SK-N-MC (cell line): ENCODE measurements around the gene DTD1.
"Not testable (repeated sequence)": the region's sequence is repeated elsewhere in the genome, so short reads cannot be mapped to it uniquely, and the experiment has no call there.

Experiments used
- DNase-seq: peaks from one replicate; pipeline ENCODE4 v3.0.0-alpha.2; 2011; ENCODE audit warnings: low read depth, low spot score
- H3K27ac ChIP-seq: fragments of 200-600 bp; sonication (generic); 2 replicates; pipeline ENCODE4 v1.5.1; 2016; ENCODE audit warnings: mixed run types
- H3K36me3 ChIP-seq: fragments of 200-600 bp; sonication (generic); 2 replicates; pipeline ENCODE4 v1.6.1; 2017; ENCODE audit warnings: antibody characterized with exemption, low read length, mixed read lengths; ENCODE audit not compliant: insufficient read depth
- H3K4me3 ChIP-seq: fragments of 200-600 bp; sonication (generic); 2 replicates; pipeline ENCODE4 v1.5.1; 2016
- H3K9ac ChIP-seq: fragments of 200-600 bp; sonication (generic); 2 replicates; pipeline ENCODE4 v1.8.0; 2017; ENCODE audit warnings: mixed run types, mixed read lengths; ENCODE audit not compliant: insufficient read length
- H3K9me3 ChIP-seq: fragments of 200-600 bp; sonication (generic); 2 replicates; pipeline ENCODE4 v1.6.1; 2017; ENCODE audit warnings: low read depth, mild to moderate bottlenecking, antibody characterized with exemption, low read length, moderate library complexity, mixed read lengths
- EZH2 ChIP-seq: fragments of 200-600 bp; sonication (generic); IDR thresholded peaks from one replicate; pipeline ENCODE4 v1.6.1; 2017; ENCODE audit warnings: antibody characterized with exemption
- FOXP2 ChIP-seq: optimal IDR thresholded peaks from 2 replicates; pipeline ENCODE3; 2011; ENCODE audit warnings: mild to moderate bottlenecking, moderate library complexity; ENCODE audit not compliant: insufficient read depth; ENCODE audit errors: extremely low read length, control extremely low read depth
- POLR2AphosphoS5 ChIP-seq: IDR thresholded peaks from 2 replicates; pipeline ENCODE4 v1.6.1; 2012; ENCODE audit warnings: mild to moderate bottlenecking, low read depth, low read length, borderline replicate concordance

DTD1 gene

GRCh38 chr20:18743665-18744440 lies 156.0 kb downstream of the DTD1 start:
- Histone ChIP-seq H3K9me3 (no peaks in the 10 kb centered on the region), H3K27ac (no peak overlapping the region), H3K36me3 (no peaks in the 10 kb centered on the region), H3K4me3 (no peak overlapping the region), H3K9ac (no peak overlapping the region)
- DNase-seq, result no peak
- TF ChIP-seq EZH2 (no peak), FOXP2 (no peak), POLR2AphosphoS5 (no peak)

DNA sequence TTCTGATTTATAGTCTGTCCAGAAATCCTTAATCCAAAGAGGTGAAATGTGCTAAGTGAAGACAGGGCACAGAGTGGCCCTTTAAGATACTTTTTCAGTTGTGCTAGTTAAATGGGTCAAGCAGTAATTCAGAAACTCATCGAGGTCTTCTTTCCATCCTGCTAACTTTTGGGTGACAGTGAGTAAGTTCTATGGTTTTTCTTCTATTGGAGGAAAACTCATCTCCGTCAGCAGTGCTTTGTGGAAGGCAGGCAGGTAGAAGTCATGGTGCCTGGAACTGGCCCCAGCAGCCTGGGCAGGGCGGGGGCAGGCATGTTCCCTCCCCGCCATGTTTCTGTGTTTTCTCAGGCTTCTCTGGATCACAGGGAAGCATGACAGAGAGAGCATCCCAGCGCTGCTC lies 159.2 kb downstream of the DTD1 start:
- no peaks in the 10 kb centered on the region for H3K36me3 ChIP-seq
- TF ChIP-seq FOXP2 (no peak), POLR2AphosphoS5 (no peak)
- DNase-seq, result no peak

GRCh38 chr20:18748987-18749386 lies 161.1 kb downstream of the DTD1 start:
- Histone ChIP-seq H3K4me3 (no peak overlapping the region), H3K36me3 (no peaks in the 10 kb centered on the region), H3K9ac (no peak overlapping the region), H3K27ac (no peak overlapping the region), H3K9me3 (no peaks in the 10 kb centered on the region)
- no peak for DNase-seq
- TF ChIP-seq EZH2 (no peak), FOXP2 (no peak), POLR2AphosphoS5 (no peak)

More for the DNA sequence above, 159.2 kb downstream of the DTD1 start:
- Histone ChIP-seq H3K9ac (no peak overlapping the region), H3K4me3 (no peak overlapping the region), H3K9me3 (no peaks in the 10 kb centered on the region), H3K27ac (no peak overlapping the region)

DNA sequence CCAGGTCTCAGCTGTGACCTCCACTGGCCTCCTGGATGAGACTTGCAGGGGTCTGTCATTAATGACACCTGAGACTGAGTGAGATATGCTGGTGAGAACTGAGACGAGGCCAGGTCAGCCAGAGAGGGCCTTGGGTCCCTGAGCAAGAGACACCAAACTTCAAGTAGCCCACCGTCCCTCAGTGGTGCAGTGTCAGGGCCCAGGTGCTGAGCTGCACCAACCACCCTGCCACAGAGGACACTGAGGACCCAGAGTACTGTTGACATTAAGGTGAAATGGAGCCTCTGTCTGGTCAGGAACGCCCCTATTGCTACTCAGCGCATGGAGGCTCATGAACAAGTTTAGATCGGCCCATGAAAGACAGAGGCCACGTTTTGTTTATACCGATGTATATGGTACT lies 161.7 kb downstream of the DTD1 start:
- no peak overlapping the region for H3K9ac ChIP-seq
- H3K27ac ChIP-seq, result no peak overlapping the region
- no peaks in the 10 kb centered on the region for H3K36me3 ChIP-seq
- TF ChIP-seq EZH2 (no peak), FOXP2 (no peak), POLR2AphosphoS5 (no peak)
- DNase-seq, result no peak
- no peaks in the 10 kb centered on the region for H3K9me3 ChIP-seq
- H3K4me3 ChIP-seq, result no peak overlapping the region

DNA sequence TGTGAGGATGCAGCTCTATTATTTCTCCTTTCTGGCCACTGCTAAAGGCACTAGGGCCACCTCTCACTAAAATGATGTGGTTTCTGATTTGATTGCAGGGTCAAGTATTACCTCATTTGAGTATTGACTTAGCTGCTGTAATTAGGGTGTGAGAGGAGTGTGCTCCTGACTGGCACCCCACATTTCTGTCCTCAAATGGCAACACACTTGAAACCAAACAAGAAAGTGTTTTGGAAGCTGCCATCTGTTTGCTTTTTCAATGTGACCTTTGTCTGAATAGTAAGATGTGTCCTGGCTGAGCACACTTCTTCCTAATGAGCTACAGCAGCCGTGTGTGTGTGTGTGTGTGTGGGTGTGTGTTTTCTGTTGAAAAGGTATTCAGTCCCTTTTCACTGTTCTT lies 162.9 kb downstream of the DTD1 start:
- no peak overlapping the region for H3K4me3 ChIP-seq
- H3K9ac ChIP-seq, result no peak overlapping the region
- TF ChIP-seq POLR2AphosphoS5, result no peak
- no peak for TF ChIP-seq EZH2
- TF ChIP-seq FOXP2, result no peak
- H3K27ac ChIP-seq, result no peak overlapping the region
- DNase-seq, result no peak
- no peaks in the 10 kb centered on the region for H3K9me3 ChIP-seq
- H3K36me3 ChIP-seq, result no peaks in the 10 kb centered on the region

DNA sequence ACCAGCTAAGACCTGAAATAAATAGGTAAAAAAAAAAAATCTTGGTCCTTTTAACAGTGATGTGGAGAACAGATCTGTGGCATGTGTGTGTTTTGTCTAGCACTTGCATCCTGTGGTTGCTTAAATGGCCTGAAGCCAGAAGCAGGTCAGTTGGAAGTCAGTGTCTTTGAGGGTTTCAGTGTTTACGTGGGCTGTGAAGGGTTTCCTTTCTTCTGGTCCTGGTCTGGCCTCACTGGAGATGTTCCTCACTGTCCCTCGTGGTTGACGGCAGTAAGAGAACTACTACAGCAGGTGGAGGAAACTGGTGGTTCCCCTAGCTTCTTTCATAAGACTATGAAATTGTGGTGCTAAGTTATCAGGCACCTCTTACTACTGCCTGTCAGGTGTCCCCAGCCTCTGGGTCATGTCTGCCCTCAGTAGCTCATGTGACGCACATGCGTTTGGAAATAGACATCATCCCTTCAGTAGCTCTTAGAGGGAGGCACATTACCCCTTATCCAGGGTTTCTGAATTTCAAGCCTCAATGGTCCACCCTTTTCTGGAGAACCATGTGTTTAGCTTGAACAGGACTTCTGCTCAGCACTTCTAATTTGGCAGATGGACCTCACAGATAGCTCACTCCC lies 166.3 kb downstream of the DTD1 start:
- no peaks in the 10 kb centered on the region for H3K36me3 ChIP-seq
- H3K27ac ChIP-seq, result no peak overlapping the region
- DNase-seq, result no peak
- no peak overlapping the region for H3K9ac ChIP-seq
- no peaks in the 10 kb centered on the region for H3K9me3 ChIP-seq
- TF ChIP-seq EZH2, result no peak
- TF ChIP-seq POLR2AphosphoS5, result no peak
- no peak for TF ChIP-seq FOXP2
- no peak overlapping the region for H3K4me3 ChIP-seq

GRCh38 chr20:18754653-18755045 lies 166.8 kb downstream of the DTD1 start:
- no peak for DNase-seq
- no peaks in the 10 kb centered on the region for H3K9me3 ChIP-seq
- TF ChIP-seq EZH2, result no peak
- no peak for TF ChIP-seq FOXP2
- TF ChIP-seq POLR2AphosphoS5, result no peak
- H3K36me3 ChIP-seq, result no peaks in the 10 kb centered on the region
- H3K4me3 ChIP-seq, result no peak overlapping the region
- H3K9ac ChIP-seq, result no peak overlapping the region
- no peak overlapping the region for H3K27ac ChIP-seq

DNA sequence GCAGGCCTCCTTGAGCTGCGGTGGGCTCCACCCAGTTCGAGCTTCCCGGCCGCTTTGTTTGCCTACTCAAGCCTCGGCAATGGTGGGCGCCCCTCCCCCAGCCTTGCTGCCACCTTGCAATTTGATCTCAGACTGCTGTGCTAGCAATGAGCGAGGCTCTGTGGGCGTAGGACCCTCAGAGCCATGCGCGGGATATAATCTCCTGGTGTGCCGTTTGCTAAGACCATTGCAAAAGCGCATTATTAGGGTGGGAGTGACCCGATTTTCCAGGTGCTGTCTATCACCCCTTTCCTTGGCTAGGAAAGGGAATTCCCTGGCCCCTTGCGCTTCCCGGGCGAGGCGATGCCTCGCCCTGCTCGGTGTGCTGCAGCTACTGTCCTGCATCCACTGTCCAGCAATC lies 173.0 kb downstream of the DTD1 start:
- not testable (repeated sequence) for H3K36me3 ChIP-seq, H3K9ac ChIP-seq, DNase-seq, H3K4me3 ChIP-seq, H3K27ac ChIP-seq, H3K9me3 ChIP-seq

- TF ChIP-seq EZH2, result no peak
- no peak for TF ChIP-seq FOXP2
- no peak for TF ChIP-seq POLR2AphosphoS5
- Histone ChIP-seq H3K36me3 (no peaks in the 10 kb centered on the region), H3K9ac (no peak overlapping the region), H3K27ac (no peak overlapping the region), H3K9me3 (no peaks in the 10 kb centered on the region), H3K4me3 (no peak overlapping the region)
- DNase-seq, result no peak
Observed at GRCh38 chr20:18767676-18768075, 179.8 kb downstream of the DTD1 start.
